Mammary epithelial cell (primary cell): Measurements from ENCODE around the gene COMMD2.

Source experiments
- EZH2 ChIP-seq: IDR thresholded peaks from 2 replicates; pipeline ENCODE4 v1.6.1; 2012; ENCODE audit warnings: low read length, inconsistent platforms, borderline replicate concordance
- TF ChIP-seq, protein P1 (sequence below), 2 donors: IDR thresholded peaks in 1 of 2; conservative IDR thresholded peaks in 1 of 2; 2 replicates each; pipeline ENCODE4 v1.5.1; 2011 to 2012; ENCODE audit warnings: inconsistent platforms in 2 of 2, low read length in 2 of 2, mild to moderate bottlenecking in 2 of 2, control low read depth in 1 of 2, low read depth in 1 of 2; ENCODE audit not compliant: insufficient read depth in 1 of 2; ENCODE audit errors: extremely low read depth in 1 of 2

DNA sequence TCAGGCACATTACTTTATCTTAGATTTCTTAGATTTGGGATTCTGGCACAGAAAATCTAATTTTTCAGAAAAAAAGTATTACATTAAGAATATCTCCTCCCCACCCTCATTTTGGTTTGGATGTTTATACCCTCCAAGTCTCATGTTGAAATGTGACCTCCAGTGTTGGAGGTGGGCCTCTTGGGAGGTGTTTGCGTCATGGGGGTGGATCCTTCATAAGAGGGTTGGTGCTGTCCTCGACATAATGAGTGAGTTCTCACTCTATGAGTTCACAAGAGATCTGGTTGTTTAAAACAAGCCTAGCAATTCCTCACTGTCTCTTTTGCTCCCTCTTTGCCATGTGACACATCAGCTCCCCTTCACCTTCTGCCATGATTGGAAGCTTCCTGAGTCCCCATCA lies 48.8 kb downstream of the COMMD2 start:
- TF ChIP-seq, protein P1, sequence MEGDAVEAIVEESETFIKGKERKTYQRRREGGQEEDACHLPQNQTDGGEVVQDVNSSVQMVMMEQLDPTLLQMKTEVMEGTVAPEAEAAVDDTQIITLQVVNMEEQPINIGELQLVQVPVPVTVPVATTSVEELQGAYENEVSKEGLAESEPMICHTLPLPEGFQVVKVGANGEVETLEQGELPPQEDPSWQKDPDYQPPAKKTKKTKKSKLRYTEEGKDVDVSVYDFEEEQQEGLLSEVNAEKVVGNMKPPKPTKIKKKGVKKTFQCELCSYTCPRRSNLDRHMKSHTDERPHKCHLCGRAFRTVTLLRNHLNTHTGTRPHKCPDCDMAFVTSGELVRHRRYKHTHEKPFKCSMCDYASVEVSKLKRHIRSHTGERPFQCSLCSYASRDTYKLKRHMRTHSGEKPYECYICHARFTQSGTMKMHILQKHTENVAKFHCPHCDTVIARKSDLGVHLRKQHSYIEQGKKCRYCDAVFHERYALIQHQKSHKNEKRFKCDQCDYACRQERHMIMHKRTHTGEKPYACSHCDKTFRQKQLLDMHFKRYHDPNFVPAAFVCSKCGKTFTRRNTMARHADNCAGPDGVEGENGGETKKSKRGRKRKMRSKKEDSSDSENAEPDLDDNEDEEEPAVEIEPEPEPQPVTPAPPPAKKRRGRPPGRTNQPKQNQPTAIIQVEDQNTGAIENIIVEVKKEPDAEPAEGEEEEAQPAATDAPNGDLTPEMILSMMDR (conservative IDR thresholded peaks at IDR 0.05 in 1 of 2, IDR thresholded peaks at IDR 0.05 in 1 of 2; ENCODE audit: extremely low read depth in 1 of 2, insufficient read depth in 1 of 2, low read depth in 1 of 2, low read length in 2 of 2), result no peak
- TF ChIP-seq EZH2, result no peak
